NCI-H2029 treated with DMSO at 0.1 percent for 48 hours (cell line): ENCODE results near the gene DAPK3.
"Not testable (repeated sequence)": the region's sequence is repeated elsewhere in the genome, so short reads cannot be mapped to it uniquely, and the experiment has no call there.

ENCODE experiments used
- DNase-seq: peaks from one replicate; lab custom pipeline; 2025; lab: John Stamatoyannopoulos, UW

DAPK3 gene

DNA sequence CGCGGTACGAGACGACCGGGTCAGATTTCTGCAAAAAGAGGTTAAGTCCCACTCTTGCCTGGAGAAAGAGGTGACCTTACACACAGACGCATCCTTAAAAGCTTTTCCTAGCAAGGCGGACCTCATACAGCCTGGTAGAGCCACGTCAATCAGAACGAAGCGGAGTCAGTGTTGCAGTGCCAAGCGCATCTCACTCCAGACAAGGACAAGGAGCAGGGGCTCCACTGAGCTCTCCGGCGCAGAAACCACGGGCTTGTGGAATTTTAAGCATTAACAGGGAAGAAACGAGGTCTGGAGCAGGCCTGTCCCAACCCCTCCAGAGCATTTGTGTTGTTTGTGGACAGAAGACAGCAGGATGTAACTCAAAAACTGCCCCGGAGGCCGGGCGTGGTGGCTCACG is 7.2 kb upstream of the DAPK3 start:
- no peak for DNase-seq

GRCh38 chr19:3977242-3978143 is 6.6 kb upstream of the DAPK3 start:
- no peak for DNase-seq

DNA sequence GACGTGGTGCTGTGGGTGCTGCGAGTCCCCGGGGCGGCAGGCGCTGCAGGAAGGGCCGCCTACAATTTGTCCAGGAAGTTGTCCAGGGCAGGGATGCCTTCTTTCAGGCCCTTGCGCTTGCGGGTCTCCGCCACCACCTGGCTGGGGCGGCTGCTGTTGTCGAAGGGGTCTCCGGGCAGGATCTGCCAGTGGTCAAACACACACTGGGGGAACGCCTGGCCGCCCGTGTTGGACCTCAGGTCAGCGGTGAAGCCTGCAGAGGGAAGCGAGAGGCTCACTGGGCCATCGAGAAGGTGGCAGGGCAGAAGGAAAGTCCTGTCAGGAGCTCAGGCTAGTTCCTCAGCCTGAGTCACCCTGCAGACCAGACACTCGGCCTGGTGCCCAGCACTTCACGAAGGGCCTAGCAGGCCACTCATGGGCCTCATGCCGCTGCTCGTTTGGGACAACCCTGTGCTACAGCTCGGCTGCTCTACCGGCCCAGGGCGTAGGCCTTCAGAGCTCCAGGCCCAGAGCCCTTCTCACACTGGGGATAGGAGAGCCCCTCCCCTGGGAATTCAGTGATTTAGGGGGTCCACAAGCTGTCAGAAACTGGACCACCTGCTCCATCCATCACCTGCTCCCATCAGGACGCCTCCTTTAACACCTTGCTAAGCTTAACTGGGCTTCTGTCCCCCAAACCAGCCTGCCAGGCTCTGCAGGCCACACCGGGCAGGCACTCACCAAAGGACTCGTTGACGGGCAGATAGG is 5.8 kb upstream of the DAPK3 start:
- no peak for DNase-seq

- no peak for DNase-seq
Measured at GRCh38 chr19:3975637-3976087, 4.8 kb upstream of the DAPK3 start.

DNA sequence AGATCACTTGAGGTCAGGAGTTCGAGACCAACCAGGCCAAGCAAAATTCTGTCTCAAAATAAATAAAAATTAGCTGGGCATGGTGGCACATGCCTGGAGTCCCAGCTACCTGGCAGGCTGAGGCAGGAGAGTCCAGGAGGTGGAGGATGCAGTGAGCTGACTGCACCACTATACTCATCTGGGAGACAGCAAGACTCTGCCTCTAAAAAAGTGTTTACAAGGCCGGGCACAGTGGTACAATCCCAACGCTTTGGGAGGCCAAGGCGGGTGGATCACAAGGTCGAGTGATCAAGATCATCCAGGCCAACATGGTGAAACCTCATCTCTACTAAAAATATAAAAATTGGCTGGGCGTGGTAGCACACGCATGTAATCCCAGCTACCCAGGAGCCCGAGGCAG is 4.2 kb upstream of the DAPK3 start:
- no peak for DNase-seq

DNA sequence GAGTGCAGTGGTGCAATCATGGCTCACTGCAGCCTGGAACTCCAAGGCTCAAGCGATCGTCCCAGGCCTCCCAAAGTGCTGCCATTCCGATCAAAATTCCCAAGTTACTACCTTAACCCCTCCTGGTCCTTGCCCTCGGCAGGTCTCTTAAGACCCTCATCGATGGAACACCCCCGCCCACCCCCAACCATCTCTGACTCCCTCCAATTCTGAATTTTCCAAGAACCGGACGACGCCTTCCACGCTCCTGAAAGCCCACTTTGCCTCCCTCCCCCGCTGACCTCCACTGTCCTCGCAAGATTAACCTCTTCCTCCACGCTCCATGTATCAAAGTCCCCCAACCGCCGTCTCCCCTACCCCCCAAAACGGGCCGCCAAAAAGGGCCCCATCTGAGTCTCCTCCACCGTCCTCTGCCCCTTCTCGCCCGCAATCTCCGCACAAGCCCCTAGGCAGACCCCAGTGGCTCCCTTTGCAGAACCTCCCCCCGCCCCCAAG is 539 bp downstream of the DAPK3 start:
- no peak for DNase-seq

GRCh38 chr19:3969435-3970312 is 1.2 kb downstream of the DAPK3 start:
- DNase-seq, result no peak

DNA sequence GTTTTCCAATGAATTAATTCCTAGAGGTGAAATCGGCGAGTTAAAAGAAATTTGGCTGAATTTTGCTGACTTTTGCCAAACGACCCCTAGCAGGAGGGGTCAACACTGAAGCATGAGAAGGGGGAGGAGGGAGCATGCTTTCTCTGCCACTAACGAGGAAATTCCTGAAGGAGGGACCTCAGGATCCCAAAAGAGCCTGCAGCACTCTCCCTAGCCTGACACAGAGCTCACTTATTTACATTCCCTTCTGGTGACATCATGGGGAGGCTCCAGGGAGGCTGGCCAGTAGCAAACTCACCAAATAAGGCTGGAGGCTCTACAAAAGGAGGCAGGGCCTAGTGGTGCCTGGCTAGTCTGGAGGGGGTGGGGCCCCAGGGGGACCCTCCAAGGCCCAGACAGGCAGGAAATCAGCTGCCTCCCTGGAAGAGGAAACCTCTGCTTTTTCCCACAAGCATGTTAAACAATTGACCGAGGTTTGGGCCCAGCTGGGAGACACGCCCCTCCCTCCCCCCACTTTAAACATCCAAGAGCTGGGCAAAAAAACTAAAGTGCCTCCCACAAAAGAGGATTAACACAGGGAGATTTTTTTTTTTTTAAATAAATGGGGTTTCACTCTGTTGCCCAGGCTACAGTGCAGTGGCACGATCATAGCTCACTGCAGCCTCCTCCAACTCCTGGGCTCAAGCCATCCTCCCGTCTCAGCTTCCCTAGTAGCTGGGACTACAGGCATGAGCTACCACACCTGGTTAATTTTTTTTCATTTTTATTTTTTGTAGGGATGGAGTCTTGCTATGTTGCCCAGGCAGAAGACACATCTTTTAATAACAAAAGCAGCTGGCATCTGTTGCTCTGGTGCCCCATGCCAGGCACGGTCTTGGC is 2.1 kb downstream of the DAPK3 start:
- DNase-seq, result peak; percentile 77

DNA sequence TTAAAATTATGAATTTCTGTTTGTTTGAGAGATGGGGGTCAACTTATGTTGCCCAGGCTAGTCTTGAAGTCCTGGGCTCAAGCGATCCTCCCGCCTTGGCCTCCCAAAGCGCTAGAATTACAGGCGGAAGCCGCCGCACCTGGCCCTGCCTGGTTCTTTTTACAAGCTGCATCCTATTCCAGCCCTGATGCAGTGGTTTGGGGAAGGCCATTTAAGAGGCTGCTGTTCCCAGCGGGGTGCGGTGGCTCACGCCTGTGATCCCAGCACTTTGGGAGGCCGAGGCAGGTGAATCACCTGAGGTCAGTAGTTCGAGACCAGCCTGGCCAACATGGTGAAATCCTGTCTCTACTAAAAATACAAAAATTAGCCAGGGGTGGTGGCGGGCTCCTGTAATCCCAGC is 2.9 kb downstream of the DAPK3 start:
- not testable (repeated sequence) for DNase-seq

GRCh38 chr19:3966051-3967017 is 4.6 kb downstream of the DAPK3 start:
- no peak for DNase-seq

DNA sequence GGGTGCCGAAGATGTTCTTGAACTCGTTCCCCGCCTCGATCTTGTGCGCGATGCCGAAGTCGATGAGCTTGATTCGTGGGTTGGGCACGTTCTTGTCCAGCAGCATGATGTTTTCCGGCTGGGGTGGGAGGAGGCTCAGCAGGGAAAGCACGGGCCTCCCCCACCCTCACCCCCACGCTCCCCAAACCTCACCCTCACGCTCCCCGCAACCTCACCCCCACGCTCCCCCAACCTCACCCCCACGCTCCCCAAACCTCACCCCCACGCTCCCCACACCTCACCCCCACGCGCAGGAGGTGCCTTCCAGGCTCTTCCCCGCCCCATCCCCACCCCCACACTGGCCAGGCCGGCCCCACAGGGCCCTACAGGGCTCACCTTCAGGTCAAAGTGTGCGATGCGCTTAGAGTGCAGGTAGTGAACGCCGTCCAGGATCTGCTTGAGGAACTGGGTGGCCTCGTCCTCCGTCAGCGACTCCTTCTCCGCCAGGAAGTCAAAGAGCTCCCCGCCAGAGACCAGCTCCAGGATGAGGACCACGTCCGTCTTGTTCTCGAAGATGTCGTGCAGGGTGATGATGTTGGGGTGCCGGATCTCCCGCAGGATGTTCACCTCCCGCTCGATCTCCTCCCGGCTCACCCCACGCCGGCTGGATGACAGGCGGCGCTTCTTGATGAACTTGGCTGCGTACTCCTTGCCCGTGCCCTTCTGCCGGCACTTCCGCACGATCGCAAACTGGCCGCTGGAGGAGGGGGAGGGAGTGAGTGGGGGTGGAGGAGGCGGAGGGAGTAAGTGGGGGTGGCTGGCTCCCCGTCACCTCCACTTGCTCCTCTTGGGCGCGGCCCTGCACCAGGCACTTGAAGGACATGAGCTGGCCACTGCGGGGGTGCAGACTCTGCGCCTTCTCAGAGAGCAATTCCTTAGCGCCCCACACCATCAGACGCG is 6.4 kb downstream of the DAPK3 start:
- DNase-seq, result no peak

DNA sequence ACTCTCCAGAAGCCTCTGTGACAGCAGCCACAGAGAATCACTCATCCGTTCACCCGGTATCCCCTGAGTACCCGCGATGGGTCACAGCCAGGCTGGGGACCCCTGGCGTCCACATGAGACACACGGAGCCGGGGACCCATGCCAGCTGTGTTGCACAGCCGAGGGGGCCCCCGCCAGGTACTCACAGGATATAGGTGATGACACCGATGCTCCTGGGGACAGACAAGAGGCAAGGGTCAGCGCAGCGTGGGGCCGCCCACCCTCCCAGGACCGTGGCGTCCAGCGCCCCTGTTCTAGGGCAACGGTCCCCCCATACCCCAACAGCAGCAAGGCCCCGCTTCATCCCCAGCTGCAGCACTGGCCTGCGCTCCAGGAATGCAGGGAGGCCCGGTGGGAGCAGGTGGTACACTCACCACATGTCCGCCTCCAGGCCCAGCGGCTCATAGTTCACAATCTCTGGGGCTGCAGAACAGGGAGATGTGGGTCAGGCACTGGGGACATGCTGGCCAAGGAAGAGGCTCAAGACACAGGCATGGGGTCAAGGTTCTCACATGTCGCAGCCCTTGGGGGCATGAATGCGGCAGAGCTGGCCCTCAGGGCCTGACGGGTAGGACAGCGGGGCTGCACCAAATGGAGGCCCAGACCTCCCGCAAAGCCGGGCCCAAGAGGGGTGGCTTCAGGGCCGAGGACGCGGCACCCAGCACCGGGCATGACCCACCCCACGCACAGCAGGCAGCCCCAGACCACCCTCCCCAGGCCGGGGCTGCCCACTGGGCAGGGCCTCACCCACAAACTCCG is 7.2 kb downstream of the DAPK3 start:
- no peak for DNase-seq

GRCh38 chr19:3961007-3961406 is 9.9 kb downstream of the DAPK3 start:
- DNase-seq, result no peak

DNA sequence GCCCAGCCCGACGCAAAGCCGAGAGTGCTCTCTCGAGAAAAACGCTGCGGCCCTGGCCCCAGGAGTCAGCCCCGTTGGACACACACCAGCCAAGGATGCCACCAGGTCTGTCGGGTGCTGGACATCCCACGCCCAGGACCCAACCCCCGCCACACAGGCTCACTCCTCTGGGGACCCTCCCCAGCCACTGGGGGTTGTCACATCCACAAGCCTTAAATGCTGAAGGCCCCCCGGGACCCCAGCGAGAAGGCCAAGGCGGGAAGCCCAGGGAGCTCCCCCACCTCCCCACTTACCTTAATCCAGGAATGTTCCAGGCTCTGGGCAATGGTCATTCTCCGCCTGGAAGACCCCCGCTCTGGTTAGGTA is 11.2 kb downstream of the DAPK3 start:
- DNase-seq, result no peak

GRCh38 chr19:3958836-3959765 is 11.8 kb downstream of the DAPK3 start:
- DNase-seq, result no peak

DNA sequence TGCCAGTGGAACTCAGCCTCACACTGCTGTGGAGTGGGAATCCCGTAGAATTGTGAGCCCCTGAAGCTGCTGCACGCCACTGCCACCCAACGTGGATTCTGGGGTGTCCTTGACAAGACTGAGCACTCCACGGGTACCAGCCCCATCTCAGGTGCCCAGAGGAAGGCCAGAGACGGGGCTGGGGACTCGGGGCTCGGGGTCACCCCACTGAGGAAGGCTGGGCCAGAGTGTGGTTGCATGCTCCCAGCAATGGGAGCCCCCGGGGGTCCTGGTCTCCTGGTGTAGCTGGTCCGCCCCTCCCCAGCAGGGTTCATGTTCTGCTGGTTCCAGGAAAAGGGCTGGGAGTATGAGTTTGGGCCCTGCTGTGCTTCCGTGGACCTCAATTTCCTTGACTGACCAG is 15.2 kb downstream of the DAPK3 start:
- no peak for DNase-seq

GRCh38 chr19:3955276-3955675 is 15.6 kb downstream of the DAPK3 start:
- DNase-seq, result not testable (repeated sequence)
